ENCODE data around the gene CSMD2. TPM values are rescaled to one million over a fixed set of nuclear protein-coding genes. Genes with fewer than 3 reads are reported as not detected.
A peak's percentile ranks its signal among the peaks of the same experiment; 100 is the strongest.

Gene CSMD2
- total RNA-seq, 1 donor from 2014 or later = not detected

- no peak for DNase-seq (ENCODE audit: low read depth)
Measured at GRCh38 chr1:33468011-33468410, 697.0 kb downstream of the CSMD2 start.

DNA sequence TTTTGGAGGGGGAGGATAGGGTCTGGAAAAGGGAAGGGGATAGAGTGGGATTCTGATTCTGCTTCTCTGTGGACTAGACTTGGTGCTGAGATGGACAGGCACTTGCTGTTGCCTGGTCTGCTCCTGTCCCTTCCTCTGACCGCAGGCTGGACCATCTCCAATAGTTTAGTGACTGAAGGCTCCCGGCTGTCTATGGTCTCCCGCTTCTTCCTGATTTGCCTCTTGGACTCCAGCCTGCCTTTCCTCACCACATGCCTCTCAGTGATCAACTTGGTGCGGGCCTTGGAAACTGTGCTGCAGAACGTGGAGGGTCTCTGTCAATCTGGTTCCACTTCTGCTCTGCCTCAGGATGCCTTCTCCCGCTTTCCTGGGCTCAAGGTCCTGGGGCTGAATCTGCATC, 698.9 kb downstream of the CSMD2 start:
- DNase-seq (ENCODE audit: low read depth) = peak; percentile 89

DNA sequence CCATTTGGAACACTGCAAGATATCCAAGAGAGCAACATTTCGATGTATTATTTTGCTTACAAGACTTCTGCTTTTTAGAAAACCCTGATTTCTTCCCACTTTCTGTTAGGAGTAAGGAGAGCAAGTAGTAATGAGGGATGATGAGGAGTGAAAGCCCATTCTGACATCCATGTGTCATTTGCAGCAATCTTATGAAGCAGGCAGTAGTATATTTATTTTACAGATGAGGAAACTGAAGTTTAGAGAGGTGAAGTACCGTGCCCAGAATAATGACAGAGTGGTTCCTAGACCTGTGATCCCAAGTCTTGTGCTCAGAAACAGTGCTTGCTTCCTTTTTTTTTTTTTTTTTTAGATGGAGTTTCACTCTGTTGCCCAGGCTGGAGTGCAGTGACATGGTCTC, 699.7 kb downstream of the CSMD2 start:
- DNase-seq (ENCODE audit: low read depth) = no peak

DNA sequence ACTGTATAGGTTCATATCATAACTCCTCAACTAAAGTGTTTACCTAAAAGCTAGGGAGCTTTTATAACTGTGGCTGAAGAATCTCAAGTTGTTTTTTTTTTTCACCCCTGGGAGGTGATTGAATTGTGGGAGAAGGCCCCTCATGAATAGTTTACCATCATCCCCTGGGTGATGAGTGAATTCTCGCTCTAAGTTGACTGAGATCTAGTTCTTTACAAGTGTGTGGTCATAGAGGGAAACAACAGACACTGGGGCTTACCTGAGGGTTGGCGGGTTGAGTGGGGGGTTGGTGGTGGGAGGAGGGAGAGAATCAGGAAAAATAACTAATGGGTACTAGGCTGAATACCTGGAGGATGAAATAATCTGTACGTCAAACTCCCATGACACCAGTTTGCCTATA, 700.5 kb downstream of the CSMD2 start:
- no peak for DNase-seq (ENCODE audit: low read depth)

Other genes with a start within 250 kb of the CSMD2 start
- not detected in 2 replicates for gene C1orf94, start 11.7 kb upstream of the CSMD2 start, total RNA-seq